Ovary (tissue), 9 donors: ENCODE measurements around the gene ACOT8. TPM values are rescaled to one million over a fixed set of nuclear protein-coding genes. Genes with fewer than 3 reads are reported as not detected.

Experiments used
- DNase-seq, 5 donors: peaks; one replicate each; pipeline ENCODE4 v3.0.0-alpha.2; 2019 to 2020
- H3K27ac ChIP-seq, 2 donors: fragments of 200-600 bp; one replicate each; pipeline versions ENCODE4 v1.5.1 to v1.8.0; 2019 to 2022
- H3K27me3 ChIP-seq: fragments of 200-600 bp; one replicate; pipeline ENCODE4 v1.8.0; 2022
- H3K36me3 ChIP-seq: fragments of 200-600 bp; sonication (generic); one replicate; pipeline ENCODE4 v1.5.1; 2019
- H3K4me1 ChIP-seq: one replicate; pipeline ENCODE4 v1.8.1; 2013; ENCODE audit warnings: mild to moderate bottlenecking, moderate library complexity; ENCODE audit not compliant: insufficient read depth
- H3K4me3 ChIP-seq: fragments of 200-600 bp; sonication (generic); one replicate; pipeline ENCODE4 v1.5.1; 2017
- H3K9me3 ChIP-seq, 2 donors: fragments of 200-600 bp in 1 of 2; sonication (generic) in 1 of 2; one replicate each; pipeline versions ENCODE4 v1.5.1 to v1.8.1; 2013 to 2019; ENCODE audit warnings: mild to moderate bottlenecking in 1 of 2, moderate library complexity in 1 of 2
- CTCF ChIP-seq, 3 donors: fragments of 450-650 bp in 2 of 3; fragments of 200-600 bp in 1 of 3; IDR thresholded peaks; one replicate each; pipeline versions ENCODE4 v1.5.1 to v1.8.0; 2016 to 2022; ENCODE audit warnings: antibody characterized with exemption in 3 of 3, mild to moderate bottlenecking in 1 of 3
- EP300 ChIP-seq: sonication (generic); formaldehyde crosslinking; IDR thresholded peaks from one replicate; pipeline ENCODE4 v1.6.1; 2017; ENCODE audit warnings: antibody characterized with exemption
- POLR2A ChIP-seq: fragments of 450-650 bp; IDR thresholded peaks from one replicate; pipeline ENCODE4 v1.6.1; 2017; ENCODE audit warnings: antibody characterized with exemption, mild to moderate bottlenecking, moderate library complexity
- WGBS, 3 donors: extraction: QIAGEN DNeasy Blood & Tissue Kit in 1 of 3; methylation state at CpG; one replicate each; pipeline versions ENCODE4 v1.1.5 to v1.1.7; 2013 to 2017; 5-methylcytosine and 5-hydroxymethylcytosine counted together
- intact Hi-C, 4 donors: fragments of 100-400 bp; cut with DNase I; formaldehyde crosslinking; loops; one replicate each; pipeline versions ENCODE4 v1.11.0 to v1.15.1; 2022 to 2023
- polyA plus RNA-seq, 2 donors: library from polyadenylated mRNA; stranded (reverse); fragments of 200-250 nt in 1 of 2; fragments of 350-450 nt in 1 of 2; fragmentation: Illumina TruSeq in 1 of 2; extraction: RNeasy Lipid Tissue Mini Kit (QIAGEN cat#74804) in 1 of 2; gene quantifications; one replicate each; pipeline ENCODE4 v1.2.3, GENCODE V29; 2013 to 2014
- total RNA-seq, 7 donors: library from RNA; depleted of rRNA in 2 of 7; stranded (reverse); fragments of >200 nt in 2 of 7; fragmentation: NEBNext Ultra II Directional in 3 of 7; extraction: Animal tissue kit (Norgen Biotek cat#: 25700) in 3 of 7; gene quantifications; one replicate each; pipeline versions ENCODE4 v1.1.0 to v1.2.4, GENCODE V29; 2016 to 2023
- donor health status: DM: no; HTN: no; CAD: no; lungs with moderate emphysema.
- donor health status: DM: no; HTN: no; CAD: no.
- donor health status: Bipolar disorder and iron deficiency.
- donor health status: DM: yes; HTN: yes; CAD: no.
- donor health status: DM: no; HTN: no; CAD: no.
- donor health status: DM: yes; HTN: yes; CAD: no.

The ACOT8 gene
- total and polyA plus RNA-seq, 9 donors: 13.5 to 26.7 (median 19.6) TPM

GRCh38 chr20:45897289-45897688 lies 40.1 kb upstream of the ACOT8 start:
- Histone ChIP-seq H3K4me1 (peaks cover 5% of the 10 kb centered on the region), H3K27ac (no peak overlapping the region), H3K27me3 (no peaks in the 10 kb centered on the region), H3K4me3 (no peak overlapping the region), H3K36me3 (no peaks in the 10 kb centered on the region), H3K9me3 (no peaks in the 10 kb centered on the region)
- TF ChIP-seq POLR2A (no peak), EP300 (no peak), CTCF (IDR thresholded peaks at IDR 0.05) (no peak)
- no peak for DNase-seq
- intact Hi-C loops: loop anchor here in 2 of 4 donors (5.0 to 10.0 kb wide), 2 partner anchors 45 to 68 kb away; no protein-coding TSS in a partner anchor
- 37 to 54% (median 45%) methylated on average over 2 of the region's 2 CpGs for WGBS, 3 donors

- Histone ChIP-seq H3K4me1 (peaks cover 5% of the 10 kb centered on the region), H3K9me3 (no peaks in the 10 kb centered on the region), H3K27ac (no peak overlapping the region), H3K36me3 (no peaks in the 10 kb centered on the region), H3K4me3 (no peak overlapping the region), H3K27me3 (no peaks in the 10 kb centered on the region)
- intact Hi-C loops: loop anchor here in 2 of 4 donors (5.0 to 10.0 kb wide), 2 partner anchors 46 to 68 kb away; no protein-coding TSS in a partner anchor
- WGBS, 3 donors: 77 to 85% (median 81%) methylated on average over 14 of the region's 14 CpGs
- no peak for DNase-seq
- TF ChIP-seq CTCF (IDR thresholded peaks at IDR 0.05) (no peak), EP300 (no peak), POLR2A (no peak)
Measured at GRCh38 chr20:45896641-45897161, 39.5 kb upstream of the ACOT8 start.

GRCh38 chr20:45894797-45895196 lies 37.6 kb upstream of the ACOT8 start:
- H3K27me3 ChIP-seq: no peaks in the 10 kb centered on the region
- H3K36me3 ChIP-seq: no peaks in the 10 kb centered on the region
- TF ChIP-seq POLR2A: no peak
- TF ChIP-seq CTCF (IDR thresholded peaks at IDR 0.05): no peak
- no peak for TF ChIP-seq EP300
- H3K4me1 ChIP-seq: peaks cover 5% of the 10 kb centered on the region
- DNase-seq: no peak
- WGBS, 3 donors: 72 to 82% (median 76%) methylated on average over 12 of the region's 12 CpGs
- intact Hi-C loops: loop anchor here (5.0 to 10.0 kb wide), 9 partner anchors 38 to 198 kb away; partner anchors contain the start of genes DNTTIP1 (in 1 of the 4), PCIF1 (in 1 of the 4), WFDC3 (in 1 of the 4) and ZNF335 (in 1 of the 4)
- H3K9me3 ChIP-seq: no peaks in the 10 kb centered on the region
- H3K27ac ChIP-seq: no peak overlapping the region
- H3K4me3 ChIP-seq: no peak overlapping the region

GRCh38 chr20:45893831-45894230 lies 36.6 kb upstream of the ACOT8 start:
- H3K36me3 ChIP-seq: no peaks in the 10 kb centered on the region

More at GRCh38 chr20:45893831-45894230, 36.6 kb upstream of the ACOT8 start:
- TF ChIP-seq CTCF (IDR thresholded peaks at IDR 0.05) (no peak), POLR2A (no peak), EP300 (no peak)
- intact Hi-C loops: loop anchor here (5.0 to 10.0 kb wide), 8 partner anchors 38 to 198 kb away; partner anchors contain the start of genes DNTTIP1 (in 1 of the 4), PCIF1 (in 1 of the 4), WFDC3 (in 1 of the 4) and ZNF335 (in 1 of the 4)
- DNase-seq: no peak
- no peaks in the 10 kb centered on the region for H3K27me3 ChIP-seq
- no peaks in the 10 kb centered on the region for H3K9me3 ChIP-seq
- peaks cover 8% of the 10 kb centered on the region for H3K4me1 ChIP-seq
- no peak overlapping the region for H3K27ac ChIP-seq
- WGBS, 3 donors: 84 to 93% (median 87%) methylated on average over 4 of the region's 4 CpGs
- H3K4me3 ChIP-seq: no peak overlapping the region
